H1 (cell line): ENCODE data around the gene ABCC10. TPM values are rescaled to one million over a fixed set of nuclear protein-coding genes. Genes with fewer than 3 reads are reported as not detected.
"Not testable (repeated sequence)": the region's sequence is repeated elsewhere in the genome, so short reads cannot be mapped to it uniquely, and the experiment has no call there.

Experiments used
- CTCF ChIA-PET: fragments of 300-600 bp; sonication (Branson Sonifier 250); formaldehyde crosslinking; loops from one replicate; lab custom pipeline; 2021; ENCODE audit not compliant: partially characterized antibody; lab: Charles Lee
- POLR2A ChIA-PET: fragments of 300-600 bp; sonication (Branson Sonifier 250); formaldehyde crosslinking; loops from one replicate; lab custom pipeline; 2021; ENCODE audit warnings: inconsistent platforms; ENCODE audit not compliant: partially characterized antibody; lab: Charles Lee
- DNase-seq, 2 experiments: peaks; one replicate each; pipeline versions ENCODE4 v3.0.0 to v3.0.0-alpha.2; 2010 to 2022; ENCODE audit warnings: low spot score in 2 of 2, low read depth in 1 of 2, mixed read lengths in 1 of 2
- FAIRE-seq: peaks from 2 replicates; lab custom pipeline; 2011; peaks lifted over from hg19 to GRCh38; lab: Jason Lieb, UNC
- H2AFZ ChIP-seq: 2 replicates; pipeline ENCODE4 v1.8.1; 2012; ENCODE audit warnings: low read length, inconsistent platforms
- H2AK5ac ChIP-seq: 2 replicates; pipeline ENCODE4 v1.6.1; 2013; ENCODE audit warnings: low read depth, low read length
- H2BK120ac ChIP-seq: replicated peaks from 2 replicates; pipeline ENCODE3; 2013; ENCODE audit warnings: low read depth, low read length, inconsistent platforms
- H2BK12ac ChIP-seq: 2 replicates; pipeline ENCODE4 v1.6.1; 2013; ENCODE audit warnings: low read depth, low read length
- H2BK15ac ChIP-seq: 2 replicates; pipeline ENCODE4 v1.6.1; 2013; ENCODE audit warnings: low read length
- H2BK20ac ChIP-seq: 2 replicates; pipeline ENCODE4 v1.6.1; 2013; ENCODE audit warnings: low read length
- H2BK5ac ChIP-seq: 2 replicates; pipeline ENCODE4 v1.6.1; 2013; ENCODE audit warnings: low read depth, low read length
- H3K14ac ChIP-seq: 2 replicates; pipeline ENCODE4 v1.6.1; 2013; ENCODE audit warnings: inconsistent platforms; ENCODE audit not compliant: insufficient read length
- H3K18ac ChIP-seq: 2 replicates; pipeline ENCODE4 v1.6.1; 2013; ENCODE audit warnings: low read length; ENCODE audit errors: extremely low read depth
- H3K23ac ChIP-seq: 2 replicates; pipeline ENCODE4 v1.6.1; 2013; ENCODE audit warnings: inconsistent platforms; ENCODE audit not compliant: insufficient read length
- H3K23me2 ChIP-seq: 2 replicates; pipeline ENCODE4 v1.6.1; 2013; ENCODE audit warnings: low read depth, low read length
- H3K27ac ChIP-seq: 2 replicates; pipeline ENCODE4 v1.6.1; 2011; ENCODE audit warnings: low read depth, low read length, inconsistent platforms
- H3K27me3 ChIP-seq, 4 experiments: replicated peaks in 1 of 4; 1 replicate in 1 of 4; 2 replicates in 3 of 4; pipeline versions ENCODE4 v1.6.1 to v1.8.1; 2011 to 2013; ENCODE audit warnings: low read length in 3 of 4, mild to moderate bottlenecking in 3 of 4, inconsistent platforms in 2 of 4, mixed read lengths in 2 of 4, moderate library complexity in 1 of 4; ENCODE audit not compliant: control insufficient read depth in 3 of 4, insufficient read depth in 3 of 4; ENCODE audit errors: extremely low read depth in 1 of 4
- H3K36me3 ChIP-seq, 4 experiments: 2 replicates each; pipeline versions ENCODE4 v1.6.1 to v1.8.1; 2011 to 2013; ENCODE audit warnings: mild to moderate bottlenecking in 4 of 4, low read length in 3 of 4, moderate library complexity in 2 of 4, control low read depth in 1 of 4, inconsistent platforms in 1 of 4; ENCODE audit not compliant: insufficient read depth in 4 of 4, control insufficient read depth in 2 of 4
- H3K4ac ChIP-seq: replicated peaks from 2 replicates; pipeline ENCODE3; 2013; ENCODE audit warnings: low read length, low read depth, mixed read lengths, inconsistent platforms; ENCODE audit not compliant: insufficient read length
- H3K4me1 ChIP-seq, 4 experiments: replicated peaks in 1 of 4; 1 replicate in 1 of 4; 2 replicates in 3 of 4; pipeline versions ENCODE4 v1.6.1 to v1.8.1; 2011 to 2013; ENCODE audit warnings: low read length in 3 of 4, inconsistent platforms in 2 of 4, mixed read lengths in 1 of 4; ENCODE audit not compliant: insufficient read depth in 4 of 4, control insufficient read depth in 3 of 4
- H3K4me2 ChIP-seq, 2 experiments: 2 replicates each; pipeline versions ENCODE4 v1.6.1 to v1.8.1; 2011 to 2013; ENCODE audit warnings: low read depth in 2 of 2, low read length in 2 of 2, control low read depth in 1 of 2, inconsistent platforms in 1 of 2, mild to moderate bottlenecking in 1 of 2; ENCODE audit not compliant: insufficient read depth in 1 of 2
- H3K4me3 ChIP-seq, 4 experiments: fragments of 200-600, 300-600 bp in 1 of 4; sonication (generic), shearing (Covaris generic), sonication (Bioruptor Twin) in 1 of 4; 2 replicates each; pipeline versions ENCODE4 v1.5.1 to v1.8.1; 2011 to 2016; ENCODE audit warnings: low read length in 4 of 4, low read depth in 3 of 4, control low read depth in 2 of 4, inconsistent platforms in 2 of 4, mild to moderate bottlenecking in 2 of 4, mixed read lengths in 1 of 4, moderate library complexity in 1 of 4; ENCODE audit not compliant: insufficient read depth in 2 of 4; ENCODE audit errors: extremely low read depth in 1 of 4
- H3K56ac ChIP-seq: replicated peaks from 2 replicates; pipeline ENCODE3; 2013; ENCODE audit warnings: low read depth, mild to moderate bottlenecking, mixed read lengths, low read length, inconsistent platforms; ENCODE audit not compliant: insufficient read length
- H3K79me1 ChIP-seq: 2 replicates; pipeline ENCODE4 v1.6.1; 2013; ENCODE audit warnings: low read depth, low read length, control low read depth
- H3K79me2 ChIP-seq, 2 experiments: 2 replicates each; pipeline versions ENCODE4 v1.6.1 to v1.8.1; 2012 to 2013; ENCODE audit warnings: low read length in 2 of 2, mild to moderate bottlenecking in 2 of 2, inconsistent platforms in 1 of 2; ENCODE audit not compliant: insufficient read depth in 2 of 2, control insufficient read depth in 1 of 2
- H3K9ac ChIP-seq, 4 experiments: replicated peaks in 1 of 4; 1 replicate in 1 of 4; 2 replicates in 3 of 4; pipeline versions ENCODE4 v1.6.1 to v1.8.1; 2011 to 2013; ENCODE audit warnings: low read depth in 3 of 4, low read length in 3 of 4, control low read depth in 2 of 4, mild to moderate bottlenecking in 2 of 4, moderate library complexity in 2 of 4, inconsistent platforms in 1 of 4; ENCODE audit errors: extremely low read depth in 1 of 4
- H3K9me3 ChIP-seq, 2 experiments: 2 replicates each; pipeline versions ENCODE4 v1.6.1 to v1.8.1; 2012 to 2013; ENCODE audit warnings: mild to moderate bottlenecking in 2 of 2, moderate library complexity in 2 of 2, control low read depth in 1 of 2, inconsistent platforms in 1 of 2, low read depth in 1 of 2, low read length in 1 of 2, mixed read lengths in 1 of 2; ENCODE audit not compliant: insufficient read depth in 2 of 2
- H4K20me1 ChIP-seq, 2 experiments: replicated peaks in 1 of 2; 2 replicates each; pipeline versions ENCODE3 to v1.8.1; 2011 to 2013; ENCODE audit warnings: inconsistent platforms in 2 of 2, low read length in 2 of 2, mild to moderate bottlenecking in 1 of 2; ENCODE audit not compliant: insufficient read depth in 2 of 2, control insufficient read depth in 1 of 2
- H4K5ac ChIP-seq: 2 replicates; pipeline ENCODE4 v1.6.1; 2013; ENCODE audit warnings: low read length, low read depth, mixed read lengths, inconsistent platforms; ENCODE audit not compliant: insufficient read length
- H4K8ac ChIP-seq: 2 replicates; pipeline ENCODE4 v1.8.0; 2013; ENCODE audit warnings: mild to moderate bottlenecking, moderate library complexity, low read length, inconsistent platforms; ENCODE audit not compliant: insufficient read depth; ENCODE audit errors: extremely low read depth
- H4K91ac ChIP-seq: replicated peaks from 2 replicates; pipeline ENCODE3; 2013; ENCODE audit warnings: low read length, mixed read lengths, inconsistent platforms; ENCODE audit not compliant: insufficient read length
- WGBS, 2 experiments: shearing (Covaris generic) in 1 of 2; methylation state at CpG; one replicate each; pipeline versions ENCODE4 v1.1.6 to v1.1.7; 2013 to 2015; ENCODE audit warnings: low lambda C conversion rate in 2 of 2, mixed read lengths in 2 of 2, inconsistent platforms in 1 of 2, low coverage in 1 of 2, missing lambda C conversion rate in 1 of 2; ENCODE audit not compliant: insufficient replicate concordance in 2 of 2, insufficient coverage in 1 of 2, insufficient read length in 1 of 2; ENCODE audit errors: extremely low coverage in 1 of 2, missing lambda C conversion rate in 1 of 2; 5-methylcytosine and 5-hydroxymethylcytosine counted together
- polyA plus RNA-seq, 7 experiments: library from polyadenylated mRNA; depleted of rRNA in 3 of 7; stranded (reverse) in 5 of 7; unstranded in 2 of 7; fragments of >200 nt in 5 of 7; fragments of 200-250 nt in 2 of 7; gene quantifications; 1 replicate in 5 of 7; 2 replicates in 1 of 7; 4 replicates in 1 of 7; pipeline versions ENCODE4 v1.2.1 to v1.2.3, GENCODE V29; 2011 to 2013; ENCODE audit warnings: missing spikeins in 2 of 7, mixed read lengths in 2 of 7
- total RNA-seq: library from RNA; stranded (reverse); fragmentation: NEBNext Ultra II Directional; extraction: Animal tissue kit (Norgen Biotek cat#: 25700); gene quantifications from 2 replicates; pipeline ENCODE4 v1.2.1, GENCODE V29; 2021

ABCC10 gene
- total and polyA plus RNA-seq, 2 of the 8 experiments (the other 6 are each of a cell fraction or from before 2014, with no cell fraction given): 15.5 to 24.6 TPM

DNA sequence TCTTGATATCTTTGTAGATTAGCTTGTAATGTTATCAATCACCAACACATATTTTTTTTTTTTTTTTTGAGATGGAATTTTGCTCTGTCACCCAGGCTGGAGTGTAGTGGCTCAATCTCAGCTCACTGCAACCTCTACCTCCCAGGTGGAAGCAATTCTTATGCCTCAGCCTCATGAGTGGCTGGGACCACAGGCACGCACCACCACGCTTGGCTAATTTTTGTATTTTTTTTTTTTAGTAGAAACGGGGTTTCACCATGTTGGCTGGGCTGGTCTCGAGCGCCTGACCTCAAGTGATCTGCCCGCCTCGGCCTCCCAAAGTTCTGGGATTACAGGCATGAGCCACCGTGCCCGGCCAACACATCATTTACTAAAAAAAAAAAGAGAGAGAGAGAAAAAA is 46.5 kb upstream of the ABCC10 start:
- H2BK5ac ChIP-seq, H2BK120ac ChIP-seq, H2AFZ ChIP-seq, H3K9me3 ChIP-seq, H3K79me2 ChIP-seq, H3K14ac ChIP-seq, H2AK5ac ChIP-seq, H4K91ac ChIP-seq, H3K27me3 ChIP-seq, FAIRE-seq, H3K56ac ChIP-seq, H2BK20ac ChIP-seq, H4K8ac ChIP-seq, H3K4ac ChIP-seq, H3K4me2 ChIP-seq, H2BK15ac ChIP-seq, H4K5ac ChIP-seq, H3K36me3 ChIP-seq, H3K18ac ChIP-seq, H3K23ac ChIP-seq, H3K79me1 ChIP-seq, DNase-seq, H3K27ac ChIP-seq, H4K20me1 ChIP-seq, POLR2A ChIA-PET, H3K9ac ChIP-seq, H3K4me3 ChIP-seq, H2BK12ac ChIP-seq, H3K23me2 ChIP-seq, H3K4me1 ChIP-seq: not testable (repeated sequence)
- 100% methylated on average over 7 of the region's 9 CpGs; no CpG with 5 or more reads in 1 of the 2 experiments for WGBS, 2 experiments
- CTCF ChIA-PET: interaction anchor here (0.6 to 1.2 kb wide), 7 partner anchors 9 to 1710 kb away, joined by 3 to 6 read pairs (median 3); no protein-coding TSS in a partner anchor
